Keratinocyte (primary cell): ENCODE results near the gene CARMIL1. TPM values are rescaled to one million over a fixed set of nuclear protein-coding genes. Genes with fewer than 3 reads are reported as not detected.

Experiments used
- DNase-seq: peaks from one replicate; pipeline ENCODE4 v3.0.0-alpha.2; 2011; ENCODE audit warnings: low read depth, missing footprints, low spot score
- FAIRE-seq: peaks from 2 replicates; lab custom pipeline; 2011; peaks lifted over from hg19 to GRCh38; lab: Jason Lieb, UNC
- H2AFZ ChIP-seq: 2 replicates; pipeline ENCODE4 v1.6.0; 2012; ENCODE audit warnings: low read length, control low read depth, inconsistent platforms; ENCODE audit not compliant: control insufficient read depth
- H3K27ac ChIP-seq: 2 replicates; pipeline ENCODE4 v1.5.1; 2011; ENCODE audit warnings: low read length; ENCODE audit not compliant: control insufficient read depth, insufficient read depth
- H3K27me3 ChIP-seq: 3 replicates; pipeline ENCODE4 v1.6.0; 2011; ENCODE audit warnings: low read length; ENCODE audit not compliant: control insufficient read depth, insufficient read depth; ENCODE audit errors: extremely low read depth
- H3K36me3 ChIP-seq, 2 experiments: 2 replicates in 1 of 2; 3 replicates in 1 of 2; pipeline ENCODE4 v1.5.1; 2011; ENCODE audit warnings: low read length in 2 of 2, mild to moderate bottlenecking in 1 of 2; ENCODE audit not compliant: control insufficient read depth in 2 of 2, insufficient read depth in 2 of 2; ENCODE audit errors: extremely low read depth in 1 of 2
- H3K4me1 ChIP-seq: 3 replicates; pipeline ENCODE4 v1.5.1; 2011; ENCODE audit warnings: low read length; ENCODE audit not compliant: control insufficient read depth, insufficient read depth; ENCODE audit errors: extremely low read depth
- H3K4me2 ChIP-seq: 3 replicates; pipeline ENCODE4 v1.6.0; 2011; ENCODE audit warnings: low read depth, low read length; ENCODE audit not compliant: control insufficient read depth, insufficient read depth; ENCODE audit errors: extremely low read depth
- H3K4me3 ChIP-seq, 3 experiments: fragments of 200-600 bp in 1 of 3; sonication (generic) in 1 of 3; 2 replicates in 2 of 3; 3 replicates in 1 of 3; pipeline ENCODE4 v1.5.1; 2011 to 2016; ENCODE audit warnings: low read length in 3 of 3, mild to moderate bottlenecking in 3 of 3, control low read depth in 2 of 3, inconsistent platforms in 1 of 3, low read depth in 1 of 3, mixed read lengths in 1 of 3, mixed run types in 1 of 3, moderate library complexity in 1 of 3; ENCODE audit not compliant: control insufficient read depth in 2 of 3, insufficient read depth in 2 of 3; ENCODE audit errors: extremely low read depth in 1 of 3
- H3K79me2 ChIP-seq: 2 replicates; pipeline ENCODE4 v1.6.0; 2012; ENCODE audit warnings: low read length; ENCODE audit not compliant: control insufficient read depth, insufficient read depth
- H3K9ac ChIP-seq: 3 replicates; pipeline ENCODE4 v1.6.0; 2011; ENCODE audit warnings: low read length; ENCODE audit not compliant: control insufficient read depth, insufficient read depth; ENCODE audit errors: extremely low read depth
- H3K9me1 ChIP-seq: 3 replicates; pipeline ENCODE4 v1.6.0; 2011; ENCODE audit warnings: low read length; ENCODE audit not compliant: control insufficient read depth, insufficient read depth; ENCODE audit errors: extremely low read depth
- H3K9me3 ChIP-seq: 2 replicates; pipeline ENCODE4 v1.5.1; 2012; ENCODE audit warnings: low read depth, low read length; ENCODE audit not compliant: control insufficient read depth
- H4K20me1 ChIP-seq: 3 replicates; pipeline ENCODE4 v1.6.0; 2011; ENCODE audit warnings: low read length; ENCODE audit not compliant: control insufficient read depth, insufficient read depth; ENCODE audit errors: extremely low read depth
- CTCF ChIP-seq, 3 experiments: IDR thresholded peaks in 1 of 3; conservative IDR thresholded peaks in 1 of 3; optimal IDR thresholded peaks in 1 of 3; 2 replicates in 2 of 3; 3 replicates in 1 of 3; pipeline versions ENCODE3 to v1.5.1; 2011; ENCODE audit warnings: low read length in 3 of 3, mild to moderate bottlenecking in 3 of 3, moderate library complexity in 2 of 3, control low read depth in 1 of 3, inconsistent platforms in 1 of 3; ENCODE audit not compliant: insufficient read depth in 2 of 3; ENCODE audit errors: extremely low read depth in 1 of 3
- EZH2 ChIP-seq: IDR thresholded peaks from one replicate; pipeline ENCODE4 v1.6.1; 2012; ENCODE audit warnings: inconsistent platforms, mild to moderate bottlenecking, low read length, moderate library complexity
- dilution Hi-C: fragments of 300-500 bp; cut with MboI; formaldehyde crosslinking; loops from one replicate; pipeline ENCODE4 v1.7.0; 2020; ENCODE audit warnings: low sequenced_read_pairs; ENCODE audit not compliant: extremely low pct_ligation_motif_present
- polyA minus RNA-seq, 3 experiments: library from RNA; depleted of rRNA, polyadenylated mRNA; stranded (reverse); fragments of >200 nt; gene quantifications; 1 replicate in 1 of 3; 2 replicates in 1 of 3; 3 replicates in 1 of 3; pipeline ENCODE4 v1.2.3, GENCODE V29; 2011
- polyA plus RNA-seq, 5 experiments: library from polyadenylated mRNA; depleted of rRNA in 3 of 5; stranded (reverse) in 3 of 5; stranded (forward) in 1 of 5; unstranded in 1 of 5; fragments of >200 nt; gene quantifications; 1 replicate in 1 of 5; 2 replicates in 3 of 5; 3 replicates in 1 of 5; pipeline versions ENCODE4 v1.2.1 to v1.2.3, GENCODE V29; 2011 to 2012; ENCODE audit warnings: missing spikeins in 2 of 5, low read depth in 1 of 5, low replicate concordance in 1 of 5

The CARMIL1 gene
- polyA plus RNA-seq (13.9 to 18.9 TPM (median 13.9 TPM) in 3 replicates), polyA minus RNA-seq (9.4 to 28.2 TPM (median 16.1 TPM) in 3 replicates)
- polyA plus RNA-seq (2011; ENCODE audit: low read depth): 9.6 TPM
- 10.8 and 16.1 TPM in 2 replicates for polyA plus RNA-seq (2011; cell fraction: cytosol; rRNA removed)
- 23.0 and 24.5 TPM in 2 replicates for polyA plus RNA-seq (2011; cell fraction: nucleus; rRNA removed)
- polyA plus RNA-seq (2012; ENCODE audit: low replicate concordance): 12.9 and 18.1 TPM in 2 replicates
- 12.3 TPM for polyA minus RNA-seq (2011; cell fraction: cytosol; rRNA and poly(A)+ RNA removed)
- polyA minus RNA-seq (2011; cell fraction: nucleus; rRNA and poly(A)+ RNA removed): 20.3 and 40.6 TPM in 2 replicates

DNA sequence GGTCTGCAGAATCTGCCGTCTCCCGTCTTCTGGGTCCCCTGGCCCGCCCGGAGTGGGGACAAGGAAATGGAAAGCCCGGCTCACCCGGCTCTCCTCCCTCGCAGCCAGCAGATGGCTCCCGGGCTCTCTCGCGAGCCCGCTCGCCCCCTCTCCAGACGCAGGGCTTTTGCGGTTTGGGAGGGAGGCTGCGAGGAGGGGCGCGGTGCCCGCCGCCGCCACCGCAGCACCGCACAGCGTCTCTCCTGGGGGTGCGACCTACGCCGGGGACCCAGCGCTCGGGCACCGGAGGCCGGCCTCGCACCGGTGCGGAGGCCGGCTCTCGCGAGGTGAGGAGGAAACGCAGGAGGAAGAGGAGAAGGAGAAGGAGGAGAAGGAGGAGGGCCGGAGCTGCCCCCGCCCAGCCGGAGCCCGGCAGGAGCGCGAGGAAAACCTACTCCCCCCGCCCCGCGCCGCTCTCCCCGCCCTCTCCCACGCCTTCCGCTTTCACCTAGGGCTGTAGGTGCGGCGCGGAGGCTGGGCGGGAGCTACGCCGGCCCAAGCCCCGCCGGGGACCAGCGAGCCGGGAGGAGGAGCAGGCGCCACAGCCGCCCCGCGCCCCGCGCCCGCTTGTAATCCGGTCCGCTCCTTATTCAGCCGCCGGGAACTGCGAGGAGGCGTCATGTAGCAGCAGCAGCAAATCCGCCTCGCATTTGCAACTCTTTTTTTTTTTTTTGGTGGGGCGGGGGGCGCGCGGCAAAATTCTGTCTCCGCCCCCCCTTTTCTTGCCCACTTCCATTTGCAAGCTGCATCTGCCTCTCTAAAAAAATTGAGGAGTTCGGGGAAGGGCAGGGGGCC is at the start of gene CARMIL1:
TSS of gene CARMIL1 (plus strand) at position 461 of the 834 bp plus-strand sequence. CDS start 422 bp downstream, outside the sequence.
- Histone ChIP-seq H3K27me3 (no peaks in the 10 kb centered on the region), H3K4me2 (peak within 1 kb of the TSS; percentile 93), H3K4me1 (peaks cover 23% of the 10 kb centered on the region), H3K4me3 (peak within 1 kb of the TSS; percentile 90 to 98 (median 96)), H3K9ac (peak within 1 kb of the TSS; percentile 93), H3K36me3 (no peaks in the 10 kb centered on the region), H3K79me2 (peaks cover 33% of the 10 kb centered on the region), H4K20me1 (no peaks in the 10 kb centered on the region), H3K27ac (peak within 1 kb of the TSS; percentile 91), H3K9me1 (no peaks in the 10 kb centered on the region), H3K9me3 (no peaks in the 10 kb centered on the region), H2AFZ (peak within 1 kb of the TSS; percentile 97)
- dilution Hi-C loops: no loop called here
- DNase-seq (no peak), FAIRE-seq (no peak)
- TF ChIP-seq CTCF (optimal IDR thresholded peaks at IDR 0.05 in 1 of 3, IDR thresholded peaks at IDR 0.05 in 1 of 3, conservative IDR thresholded peaks at IDR 0.05 in 1 of 3; ENCODE audit: extremely low read depth in 1 of 3, insufficient read depth in 2 of 3, low read length in 3 of 3) (peak; percentile 39 to 74 (median 60)), EZH2 (no peak)

- Histone ChIP-seq H3K79me2 (no peaks in the 10 kb centered on the region), H3K4me1 (peaks cover 18% of the 10 kb centered on the region), H3K4me3 (no peak overlapping the region), H3K27me3 (no peaks in the 10 kb centered on the region), H3K9me3 (no peaks in the 10 kb centered on the region), H3K36me3 (no peaks in the 10 kb centered on the region), H2AFZ (peak overlapping the region; percentile 32), H3K9ac (no peak overlapping the region), H4K20me1 (no peaks in the 10 kb centered on the region), H3K27ac (peak overlapping the region; percentile 8), H3K4me2 (peak overlapping the region; percentile 55), H3K9me1 (no peaks in the 10 kb centered on the region)
- TF ChIP-seq EZH2 (no peak), CTCF (optimal IDR thresholded peaks at IDR 0.05 in 1 of 3, IDR thresholded peaks at IDR 0.05 in 1 of 3, conservative IDR thresholded peaks at IDR 0.05 in 1 of 3; ENCODE audit: extremely low read depth in 1 of 3, insufficient read depth in 2 of 3, low read length in 3 of 3) (no peak)
- DNase-seq (no peak), FAIRE-seq (peak; percentile 66)
- dilution Hi-C loops: no loop called here
These were observed 49.4 kb upstream of the CARMIL1 start for GRCh38 chr6:25229671-25230321.
